Activated CD8-positive, alpha-beta T cell treated with anti-CD3 and anti-CD28 coated beads, Interleukin-2, amount 10 ng/mL, durations not matched to agents 7 days and 5 days (primary cell): ENCODE data around the gene IL9. TPM values are rescaled to one million over a fixed set of nuclear protein-coding genes. Genes with fewer than 3 reads are reported as not detected.
A peak's percentile ranks its signal among the peaks of the same experiment; 100 is the strongest.

Source experiments
- ATAC-seq: fragments of 150-1000 bp; cut with Tn5 transposase; one replicate; pipeline ENCODE4 v1.10.0; 2021; ENCODE audit warnings: moderate library complexity
- CTCF ChIA-PET: fragments of 350-600 bp; sonication (Branson Sonifier 250); formaldehyde crosslinking; loops from one replicate; lab custom pipeline; 2021; ENCODE audit warnings: antibody characterized with exemption; lab: Charles Lee
- POLR2A ChIA-PET: fragments of 350-600 bp; sonication (Branson Sonifier 250); formaldehyde crosslinking; loops from one replicate; lab custom pipeline; 2021; ENCODE audit warnings: antibody characterized with exemption; lab: Charles Lee
- DNase-seq: peaks from one replicate; pipeline ENCODE4 v3.0.0-alpha.2; 2020
- H3K27ac Mint-ChIP-seq: one replicate; pipeline ENCODE4 v1.8.0; 2021; ENCODE audit warnings: mild to moderate bottlenecking, mixed read lengths
- H3K27me3 Mint-ChIP-seq: one replicate; pipeline ENCODE4 v1.8.0; 2021; ENCODE audit warnings: low read depth, mixed read lengths
- H3K36me3 Mint-ChIP-seq: one replicate; pipeline ENCODE4 v1.8.0; 2021; ENCODE audit warnings: low read depth, mixed read lengths
- H3K4me1 Mint-ChIP-seq: one replicate; pipeline ENCODE4 v1.8.0; 2021; ENCODE audit warnings: low read depth, mixed read lengths
- H3K4me3 Mint-ChIP-seq: one replicate; pipeline ENCODE4 v1.8.0; 2021; ENCODE audit warnings: mild to moderate bottlenecking, mixed read lengths
- H3K9me3 Mint-ChIP-seq: one replicate; pipeline ENCODE4 v1.8.0; 2022; ENCODE audit warnings: mixed read lengths; ENCODE audit not compliant: insufficient read depth
- total RNA-seq, 2 experiments: library from RNA; stranded (reverse); gene quantifications; one replicate each; pipeline ENCODE4 v1.2.3, GENCODE V29; 2021

IL9 gene
- total RNA-seq, 2 experiments from 2014 or later: not detected

- no peaks in the 10 kb centered on the region for H3K36me3 Mint-ChIP-seq
- DNase-seq (peak; percentile 23), ATAC-seq (no peak)
- peaks cover 32% of the 10 kb centered on the region for H3K27me3 Mint-ChIP-seq
- no peak overlapping the region for H3K27ac Mint-ChIP-seq
- ChIA-PET CTCF (no interaction called here), POLR2A (no interaction called here)
- H3K4me1 Mint-ChIP-seq: peaks cover 7% of the 10 kb centered on the region
- H3K4me3 Mint-ChIP-seq: no peak overlapping the region
- no peaks in the 10 kb centered on the region for H3K9me3 Mint-ChIP-seq
These were observed 21.1 kb upstream of the IL9 start for GRCh38 chr5:135916638-135917263.

- peaks cover 7% of the 10 kb centered on the region for H3K4me1 Mint-ChIP-seq
- no peak for DNase-seq
- POLR2A ChIA-PET: no interaction called here
- CTCF ChIA-PET: no interaction called here
- no peak overlapping the region for H3K27ac Mint-ChIP-seq
- ATAC-seq: no peak
- H3K36me3 Mint-ChIP-seq: no peaks in the 10 kb centered on the region
- H3K27me3 Mint-ChIP-seq: peaks cover 35% of the 10 kb centered on the region
- H3K4me3 Mint-ChIP-seq: no peak overlapping the region
- H3K9me3 Mint-ChIP-seq: no peaks in the 10 kb centered on the region
These were observed 19.9 kb upstream of the IL9 start for GRCh38 chr5:135915466-135916001.

GRCh38 chr5:135913713-135914626 is 18.3 kb upstream of the IL9 start:
- CTCF ChIA-PET: no interaction called here
- ATAC-seq: no peak

GRCh38 chr5:135905144-135905543 is 9.5 kb upstream of the IL9 start:
- ChIA-PET CTCF (no interaction called here), POLR2A (no interaction called here)
- H3K9me3 Mint-ChIP-seq: no peaks in the 10 kb centered on the region
- H3K4me1 Mint-ChIP-seq: no peaks in the 10 kb centered on the region
- no peak overlapping the region for H3K27ac Mint-ChIP-seq
- peaks cover 19% of the 10 kb centered on the region for H3K27me3 Mint-ChIP-seq
- no peaks in the 10 kb centered on the region for H3K36me3 Mint-ChIP-seq
- no peak overlapping the region for H3K4me3 Mint-ChIP-seq
- DNase-seq: no peak
- ATAC-seq: no peak

More at GRCh38 chr5:135913713-135914626, 18.3 kb upstream of the IL9 start:
- H3K9me3 Mint-ChIP-seq: no peaks in the 10 kb centered on the region
- no peak overlapping the region for H3K27ac Mint-ChIP-seq
- peaks cover 34% of the 10 kb centered on the region for H3K27me3 Mint-ChIP-seq
- H3K4me3 Mint-ChIP-seq: no peak overlapping the region
- no peaks in the 10 kb centered on the region for H3K36me3 Mint-ChIP-seq
- POLR2A ChIA-PET: no interaction called here
- DNase-seq: no peak
- H3K4me1 Mint-ChIP-seq: peaks cover 7% of the 10 kb centered on the region

GRCh38 chr5:135901633-135902032 is 6.0 kb upstream of the IL9 start:
- Mint-ChIP-seq H3K4me1 (no peaks in the 10 kb centered on the region), H3K9me3 (no peaks in the 10 kb centered on the region), H3K27me3 (peaks cover 30% of the 10 kb centered on the region), H3K4me3 (no peak overlapping the region), H3K36me3 (no peaks in the 10 kb centered on the region), H3K27ac (no peak overlapping the region)
- no peak for ATAC-seq
- CTCF ChIA-PET: no interaction called here
- DNase-seq: no peak
- POLR2A ChIA-PET: no interaction called here

GRCh38 chr5:135900276-135900675 is 4.6 kb upstream of the IL9 start:
- peaks cover 39% of the 10 kb centered on the region for H3K27me3 Mint-ChIP-seq
- ATAC-seq: no peak
- POLR2A ChIA-PET: no interaction called here
- no peaks in the 10 kb centered on the region for H3K36me3 Mint-ChIP-seq
- H3K27ac Mint-ChIP-seq: no peak overlapping the region
- DNase-seq: no peak
- CTCF ChIA-PET: interaction anchor here (0.9 kb wide), 1 partner anchor 10 kb away, joined by 3 read pairs; no protein-coding TSS in a partner anchor
- no peaks in the 10 kb centered on the region for H3K4me1 Mint-ChIP-seq
- H3K4me3 Mint-ChIP-seq: no peak overlapping the region
- no peaks in the 10 kb centered on the region for H3K9me3 Mint-ChIP-seq

- H3K27ac Mint-ChIP-seq: no peak overlapping the region
- no peak overlapping the region for H3K4me3 Mint-ChIP-seq
- ChIA-PET CTCF (no interaction called here), POLR2A (no interaction called here)
- no peak for ATAC-seq
- no peaks in the 10 kb centered on the region for H3K4me1 Mint-ChIP-seq
- DNase-seq: no peak
- no peaks in the 10 kb centered on the region for H3K9me3 Mint-ChIP-seq
- H3K27me3 Mint-ChIP-seq: peaks cover 45% of the 10 kb centered on the region
- H3K36me3 Mint-ChIP-seq: no peaks in the 10 kb centered on the region
These were observed 3.0 kb upstream of the IL9 start for GRCh38 chr5:135898651-135899050.

GRCh38 chr5:135894789-135895188 is 852 bp downstream of the IL9 start:
- H3K4me1 Mint-ChIP-seq: peaks cover 5% of the 10 kb centered on the region
- H3K4me3 Mint-ChIP-seq: no peak overlapping the region
- CTCF ChIA-PET: no interaction called here

GRCh38 chr5:135894276-135894675 is 1.4 kb downstream of the IL9 start:
- CTCF ChIA-PET: no interaction called here
- H3K27me3 Mint-ChIP-seq: peaks cover 41% of the 10 kb centered on the region
- DNase-seq (no peak), ATAC-seq (no peak)
- H3K27ac Mint-ChIP-seq: no peak overlapping the region
- no peaks in the 10 kb centered on the region for H3K36me3 Mint-ChIP-seq
- POLR2A ChIA-PET: no interaction called here
- H3K4me3 Mint-ChIP-seq: no peak overlapping the region
- no peaks in the 10 kb centered on the region for H3K9me3 Mint-ChIP-seq
- peaks cover 5% of the 10 kb centered on the region for H3K4me1 Mint-ChIP-seq

More at GRCh38 chr5:135894789-135895188, 852 bp downstream of the IL9 start:
- Mint-ChIP-seq H3K27me3 (peaks cover 42% of the 10 kb centered on the region), H3K27ac (no peak overlapping the region), H3K9me3 (no peaks in the 10 kb centered on the region), H3K36me3 (no peaks in the 10 kb centered on the region)
- ATAC-seq (no peak), DNase-seq (no peak)
- POLR2A ChIA-PET: no interaction called here

- no peak overlapping the region for H3K27ac Mint-ChIP-seq
- H3K27me3 Mint-ChIP-seq: peaks cover 30% of the 10 kb centered on the region
- H3K9me3 Mint-ChIP-seq: no peaks in the 10 kb centered on the region
- DNase-seq (no peak), ATAC-seq (no peak)
- H3K4me3 Mint-ChIP-seq: no peak overlapping the region
- peaks cover 11% of the 10 kb centered on the region for H3K4me1 Mint-ChIP-seq
- ChIA-PET POLR2A (interaction anchor here (0.6 to 0.7 kb wide), 2 partner anchors 47 to 66 kb away, joined by 3 read pairs; no protein-coding TSS in a partner anchor), CTCF (no interaction called here)
- no peaks in the 10 kb centered on the region for H3K36me3 Mint-ChIP-seq
These were observed 3.9 kb downstream of the IL9 start for GRCh38 chr5:135891791-135892190.

GRCh38 chr5:135891268-135891667 is 4.4 kb downstream of the IL9 start:
- Mint-ChIP-seq H3K4me1 (peaks cover 11% of the 10 kb centered on the region), H3K36me3 (no peaks in the 10 kb centered on the region), H3K9me3 (no peaks in the 10 kb centered on the region), H3K27me3 (peaks cover 30% of the 10 kb centered on the region), H3K4me3 (no peak overlapping the region), H3K27ac (no peak overlapping the region)
- no peak for ATAC-seq
- ChIA-PET POLR2A (interaction anchor here (0.7 kb wide), 1 partner anchor 47 kb away, joined by 3 read pairs; no protein-coding TSS in a partner anchor), CTCF (no interaction called here)
- DNase-seq: no peak

- Mint-ChIP-seq H3K9me3 (no peaks in the 10 kb centered on the region), H3K4me1 (peaks cover 11% of the 10 kb centered on the region), H3K27me3 (peaks cover 26% of the 10 kb centered on the region), H3K27ac (no peak overlapping the region), H3K4me3 (no peak overlapping the region), H3K36me3 (no peaks in the 10 kb centered on the region)
- ChIA-PET CTCF (no interaction called here), POLR2A (no interaction called here)
- ATAC-seq (no peak), DNase-seq (peak; percentile 45)
These were observed 4.8 kb downstream of the IL9 start for GRCh38 chr5:135890867-135891266.
